RWPE1 (cell line): Measurements from ENCODE around the gene CNOT1.

Experiments
- CTCF ChIA-PET: fragments of 350-600 bp; sonication (Branson Sonifier 250); formaldehyde crosslinking; extraction: SDS; loops from one replicate; lab custom pipeline; 2021; lab: Yijun Ruan, JAX
- POLR2A ChIA-PET: fragments of 400-600 bp; formaldehyde crosslinking; extraction: SDS; loops from one replicate; lab custom pipeline; 2020; ENCODE audit warnings: antibody characterized with exemption; ENCODE audit not compliant: low non-redundant PET; lab: Yijun Ruan, JAX
- DNase-seq: peaks from one replicate; pipeline ENCODE4 v3.0.0; 2012; ENCODE audit warnings: low spot score
- H3K27ac ChIP-seq: fragments of 450-650 bp; 2 replicates; pipeline ENCODE4 v1.5.1; 2017
- TF ChIP-seq, protein P1 (sequence below): fragments of 450-650 bp; conservative IDR thresholded peaks from 2 replicates; pipeline ENCODE4 v1.5.1; 2017; ENCODE audit warnings: low read depth, mild to moderate bottlenecking

The CNOT1 gene

DNA sequence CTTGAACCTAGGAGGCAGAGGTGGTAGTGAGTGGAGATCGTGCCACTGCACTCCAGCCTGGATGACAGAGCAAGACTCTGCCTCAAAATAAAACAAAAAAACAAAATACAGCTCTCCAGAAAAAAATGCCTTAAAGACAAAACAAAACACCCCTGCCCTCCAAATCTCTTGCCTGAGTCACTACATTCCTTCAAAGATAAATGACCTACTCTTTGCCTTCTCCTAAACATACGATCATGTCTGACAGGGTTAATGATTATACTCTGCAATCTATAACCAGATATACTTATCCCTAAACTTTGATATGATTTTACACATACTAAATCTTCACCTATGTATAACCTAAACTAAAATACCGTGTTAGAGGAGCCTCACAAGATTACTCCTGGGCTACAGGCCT, 115.8 kb downstream of the CNOT1 start:
- TF ChIP-seq, protein P1, sequence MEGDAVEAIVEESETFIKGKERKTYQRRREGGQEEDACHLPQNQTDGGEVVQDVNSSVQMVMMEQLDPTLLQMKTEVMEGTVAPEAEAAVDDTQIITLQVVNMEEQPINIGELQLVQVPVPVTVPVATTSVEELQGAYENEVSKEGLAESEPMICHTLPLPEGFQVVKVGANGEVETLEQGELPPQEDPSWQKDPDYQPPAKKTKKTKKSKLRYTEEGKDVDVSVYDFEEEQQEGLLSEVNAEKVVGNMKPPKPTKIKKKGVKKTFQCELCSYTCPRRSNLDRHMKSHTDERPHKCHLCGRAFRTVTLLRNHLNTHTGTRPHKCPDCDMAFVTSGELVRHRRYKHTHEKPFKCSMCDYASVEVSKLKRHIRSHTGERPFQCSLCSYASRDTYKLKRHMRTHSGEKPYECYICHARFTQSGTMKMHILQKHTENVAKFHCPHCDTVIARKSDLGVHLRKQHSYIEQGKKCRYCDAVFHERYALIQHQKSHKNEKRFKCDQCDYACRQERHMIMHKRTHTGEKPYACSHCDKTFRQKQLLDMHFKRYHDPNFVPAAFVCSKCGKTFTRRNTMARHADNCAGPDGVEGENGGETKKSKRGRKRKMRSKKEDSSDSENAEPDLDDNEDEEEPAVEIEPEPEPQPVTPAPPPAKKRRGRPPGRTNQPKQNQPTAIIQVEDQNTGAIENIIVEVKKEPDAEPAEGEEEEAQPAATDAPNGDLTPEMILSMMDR, result no peak
- no peak for DNase-seq
- ChIA-PET CTCF (no interaction called here), POLR2A (no interaction called here)
- H3K27ac ChIP-seq, result no peak overlapping the region

DNA sequence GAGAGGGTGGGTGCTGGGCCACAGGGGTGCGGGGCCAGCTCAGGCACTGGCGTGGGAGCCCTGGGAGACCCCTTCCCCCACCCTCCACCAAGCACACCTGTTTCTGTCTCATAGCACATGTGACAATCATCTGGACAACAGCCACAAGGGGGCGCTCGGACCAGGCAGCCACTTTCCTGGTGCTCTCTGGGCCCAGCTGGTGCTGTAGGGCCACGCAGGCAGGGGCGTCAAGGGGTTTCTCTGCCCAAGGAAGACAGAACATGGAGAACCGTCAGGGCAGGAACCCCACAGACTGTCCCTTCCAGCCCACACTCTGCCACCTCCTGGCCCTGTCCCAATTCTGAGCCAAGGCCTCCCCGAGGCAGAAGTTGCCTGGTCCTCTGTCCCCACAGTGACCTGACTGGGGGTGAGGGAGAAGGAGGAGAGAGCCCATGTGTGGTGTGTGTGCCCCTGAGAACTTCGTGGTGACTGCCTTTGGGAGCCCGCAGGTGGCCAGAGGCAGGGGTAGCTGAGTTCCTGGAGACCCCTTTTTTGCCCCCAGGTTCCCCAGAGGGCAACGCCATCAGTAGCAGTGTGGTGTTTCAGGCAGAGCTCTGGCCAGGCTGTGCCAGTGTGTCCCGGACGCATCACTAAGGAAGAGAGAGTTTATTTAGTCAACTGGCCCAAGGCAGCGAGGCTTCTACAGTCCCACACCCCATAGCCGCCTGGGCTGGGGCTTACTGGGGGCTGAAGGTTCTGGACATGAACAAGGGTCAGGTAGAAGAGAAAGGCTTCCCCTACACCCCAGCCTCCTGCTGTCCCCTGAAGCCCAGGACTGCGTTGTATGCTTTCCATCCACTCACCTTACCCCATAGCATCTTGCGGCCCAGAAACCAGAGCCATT, 117.5 kb downstream of the CNOT1 start:
- TF ChIP-seq, protein P1, result peak; percentile 74
- ChIA-PET CTCF (interaction anchor here (0.5 to 0.9 kb wide), 11 partner anchors 12 to 1340 kb away, joined by 3 to 7 read pairs (median 3); partner anchors contain the start of gene NDRG4), POLR2A (no interaction called here)
- peak; percentile 40 for DNase-seq
- H3K27ac ChIP-seq, result peak overlapping the region; percentile 4; the same call in 1 of the 2 replicates

DNA sequence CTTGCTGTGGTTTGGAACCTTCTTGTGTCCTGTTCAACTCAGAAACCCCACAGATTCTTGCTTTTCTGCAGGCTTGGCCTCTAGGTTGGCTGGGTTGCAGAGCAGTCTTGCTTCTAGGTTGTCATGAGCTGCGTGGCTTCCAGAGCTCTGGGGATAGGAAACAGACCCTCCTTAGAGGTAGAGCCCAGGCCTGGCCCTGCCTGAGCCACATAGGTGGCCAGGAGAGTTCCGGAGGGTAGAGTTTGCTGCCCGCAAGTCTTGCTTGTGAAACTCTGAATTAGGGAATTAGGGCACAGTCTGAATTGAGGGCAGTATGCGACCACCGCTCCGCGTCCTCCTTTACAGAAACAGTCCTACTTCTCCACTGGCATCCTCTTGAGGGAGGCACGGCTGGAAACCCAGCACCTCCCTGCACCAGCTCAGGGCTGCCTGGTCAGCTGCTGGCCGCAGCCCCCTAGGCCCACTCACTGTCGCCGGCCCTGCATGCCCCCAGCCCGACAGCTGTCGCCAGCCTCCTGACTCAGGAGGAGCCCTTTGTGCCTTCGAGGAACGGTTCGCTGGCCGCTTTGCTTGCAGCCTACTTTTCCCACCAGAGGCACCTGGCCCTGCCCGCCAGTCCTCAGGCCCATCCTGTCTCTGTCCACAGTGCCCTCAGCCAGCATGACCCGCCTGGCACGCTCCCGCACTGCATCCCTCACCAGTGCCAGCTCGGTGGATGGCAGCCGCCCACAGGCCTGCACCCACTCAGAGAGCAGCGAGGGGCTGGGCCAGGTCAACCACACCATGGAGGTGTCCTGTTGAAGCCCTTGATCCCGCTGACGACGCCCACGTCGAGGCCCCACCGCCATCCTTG, 118.6 kb downstream of the CNOT1 start:
- CTCF ChIA-PET, result interaction anchor here (0.6 to 1.0 kb wide), 3 partner anchors 127 to 238 kb away, joined by 3 to 4 read pairs (median 3); no protein-coding TSS in a partner anchor
- POLR2A ChIA-PET, result interaction anchor here (0.8 kb wide), 1 partner anchor 16 kb away, joined by 4 read pairs; no protein-coding TSS in a partner anchor
- TF ChIP-seq, protein P1, result no peak
- DNase-seq, result no peak
- H3K27ac ChIP-seq, result no peak overlapping the region

DNA sequence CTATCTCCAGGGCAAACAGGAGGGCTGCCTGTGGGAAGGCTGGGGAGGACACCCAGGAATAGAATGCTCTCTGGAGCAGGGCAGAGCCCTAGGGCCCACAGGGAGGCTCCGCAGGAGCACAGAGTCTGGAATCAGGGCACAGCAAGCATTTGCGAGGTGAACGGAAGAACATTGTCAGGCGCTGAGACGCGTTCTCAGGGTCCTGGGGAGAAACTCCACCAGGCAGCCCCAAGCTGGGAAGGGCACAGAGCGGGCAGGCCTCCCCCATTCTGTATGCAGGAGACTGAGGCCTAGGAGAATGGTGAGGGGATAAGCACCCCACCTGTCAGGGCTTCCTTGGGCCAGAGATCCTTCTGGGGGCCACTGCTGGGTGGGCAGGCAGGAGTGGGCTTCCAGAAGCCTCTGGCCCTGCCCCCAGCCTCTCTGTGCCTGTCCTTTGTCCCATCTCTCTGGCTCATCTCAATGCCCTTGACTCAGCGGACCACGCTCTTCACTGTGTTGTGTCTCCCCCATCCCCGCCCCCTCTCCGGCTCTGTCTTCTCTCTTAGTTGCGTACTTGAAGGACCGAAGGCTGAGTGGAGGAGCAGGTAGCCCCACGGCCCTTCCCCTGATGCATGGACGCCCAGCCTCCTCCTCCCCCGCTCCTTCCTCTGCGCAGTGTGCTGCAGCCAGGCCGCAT, 119.4 kb downstream of the CNOT1 start:
- no peak for DNase-seq
- TF ChIP-seq, protein P1, result no peak
- ChIA-PET CTCF (interaction anchor here (0.7 to 1.0 kb wide), 3 partner anchors 78 to 171 kb away, joined by 3 to 4 read pairs (median 3); no protein-coding TSS in a partner anchor), POLR2A (interaction anchor here (0.8 kb wide), 1 partner anchor 16 kb away, joined by 4 read pairs; no protein-coding TSS in a partner anchor)
- no peak overlapping the region for H3K27ac ChIP-seq

DNA sequence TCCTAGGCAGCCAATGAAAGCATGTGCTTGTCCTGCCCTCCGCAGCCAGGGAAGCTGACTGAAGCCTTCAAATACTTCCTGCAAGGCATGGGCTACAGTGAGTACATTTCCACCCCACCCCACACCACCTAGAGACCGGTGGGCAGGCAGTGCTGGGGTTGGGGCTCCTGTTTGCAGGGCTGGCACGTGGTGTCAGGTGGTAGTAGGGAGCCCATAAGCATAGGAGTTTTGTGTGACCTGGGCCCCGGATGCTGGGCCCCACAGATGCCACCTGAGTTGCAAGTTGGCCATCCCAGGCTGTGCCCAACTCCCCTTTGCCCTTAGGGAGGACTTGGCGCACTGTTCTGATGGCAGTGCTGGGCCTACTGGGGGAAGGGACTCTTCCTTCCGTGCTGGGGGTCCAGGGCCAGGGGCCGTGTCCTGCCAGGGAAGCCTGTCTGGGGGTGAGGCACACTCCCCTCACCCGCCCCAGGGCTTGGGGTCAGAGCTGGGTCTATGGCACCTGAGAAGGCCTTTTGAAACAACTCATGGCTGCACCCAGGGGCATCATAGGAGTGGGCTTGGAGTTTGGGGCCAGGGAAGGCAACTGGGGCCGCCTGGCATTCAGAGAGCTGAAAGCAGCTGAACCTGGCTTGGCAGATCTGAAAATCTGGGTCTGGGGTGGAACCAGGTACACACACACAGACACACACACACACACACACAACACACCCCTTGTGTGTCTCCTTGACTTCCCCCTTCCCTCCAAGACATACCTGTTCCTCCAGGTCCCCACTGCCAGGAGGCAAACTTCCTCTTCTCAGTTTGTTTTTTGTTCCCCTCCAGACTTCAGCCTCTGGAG, 120.2 kb downstream of the CNOT1 start:
- CTCF ChIA-PET, result interaction anchor here (0.7 kb wide), 1 partner anchor 79 kb away, joined by 3 read pairs; no protein-coding TSS in a partner anchor
- POLR2A ChIA-PET, result no interaction called here

More for the DNA sequence above, 120.2 kb downstream of the CNOT1 start:
- no peak for DNase-seq
- H3K27ac ChIP-seq, result no peak overlapping the region
- TF ChIP-seq, protein P1, result no peak
